ENCODE measurements around the gene RAB13. TPM values are rescaled to one million over a fixed set of nuclear protein-coding genes. Genes with fewer than 3 reads are reported as not detected.

The RAB13 gene
- total and polyA plus RNA-seq, 2 of the 8 experiments (the other 6 are each of a cell fraction or from before 2014, with no cell fraction given): 70.5 to 157 TPM

- no peak; the same call in 1 of the 2 replicates for TF ChIP-seq TBP (IDR thresholded peaks at IDR 0.05; ENCODE audit: low read depth, low read length)
- TF ChIP-seq GABPA (IDR thresholded peaks at IDR 0.05; ENCODE audit: borderline replicate concordance, insufficient read depth, low read length): no peak
- TF ChIP-seq TEAD4 (IDR thresholded peaks at IDR 0.05; ENCODE audit: low read depth, low read length): no peak
- TF ChIP-seq GTF2F1 (IDR thresholded peaks at IDR 0.05; ENCODE audit: borderline replicate concordance, low read depth, low read length): no peak
- no peak for TF ChIP-seq CHD1 (IDR thresholded peaks at IDR 0.05; ENCODE audit: low read depth, low read length)
- TF ChIP-seq POU5F1 (IDR thresholded peaks at IDR 0.05; ENCODE audit: low read depth, low read length): no peak
- peak in 1 of 2 experiments; percentile 53 for TF ChIP-seq POLR2A (IDR thresholded peaks at IDR 0.05; ENCODE audit: control extremely low read depth in 1 of 2, low read depth in 2 of 2, low read length in 2 of 2)
- no peak; the same call in 1 of the 2 replicates for TF ChIP-seq RBBP5 (IDR thresholded peaks at IDR 0.05; ENCODE audit: borderline replicate concordance, low read depth, low read length)
- TF ChIP-seq, protein P1, sequence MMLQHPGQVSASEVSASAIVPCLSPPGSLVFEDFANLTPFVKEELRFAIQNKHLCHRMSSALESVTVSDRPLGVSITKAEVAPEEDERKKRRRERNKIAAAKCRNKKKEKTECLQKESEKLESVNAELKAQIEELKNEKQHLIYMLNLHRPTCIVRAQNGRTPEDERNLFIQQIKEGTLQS (IDR thresholded peaks at IDR 0.05; ENCODE audit: insufficient read depth, low read depth, low read length): no peak
- no peak for TF ChIP-seq CEBPB (IDR thresholded peaks at IDR 0.05; ENCODE audit: low read depth, low read length)
- no peak for TF ChIP-seq CTBP2 (IDR thresholded peaks at IDR 0.05; ENCODE audit: borderline replicate concordance, insufficient read depth, insufficient read length, low read length)
- no peak for TF ChIP-seq SP1 (IDR thresholded peaks at IDR 0.05; ENCODE audit: low read depth, low read length)
- TF ChIP-seq, protein P2, sequence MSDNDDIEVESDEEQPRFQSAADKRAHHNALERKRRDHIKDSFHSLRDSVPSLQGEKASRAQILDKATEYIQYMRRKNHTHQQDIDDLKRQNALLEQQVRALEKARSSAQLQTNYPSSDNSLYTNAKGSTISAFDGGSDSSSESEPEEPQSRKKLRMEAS (IDR thresholded peaks at IDR 0.05): no peak
- no peak for TF ChIP-seq SUZ12 (IDR thresholded peaks at IDR 0.05; ENCODE audit: low read length)
- no peak for TF ChIP-seq SIX5 (IDR thresholded peaks at IDR 0.05; ENCODE audit: low read depth, low read length)
- TF ChIP-seq ZNF274 (IDR thresholded peaks at IDR 0.05; ENCODE audit: borderline replicate concordance, extremely low read depth, low read length): no peak
- no peak for TF ChIP-seq HDAC2 (IDR thresholded peaks at IDR 0.05; ENCODE audit: borderline replicate concordance in 1 of 2, low read depth in 2 of 2, low read length in 2 of 2)
- TF ChIP-seq EP300 (IDR thresholded peaks at IDR 0.05; ENCODE audit: borderline replicate concordance in 1 of 2, low read depth in 2 of 2, low read length in 2 of 2): no peak
- no peak for TF ChIP-seq BACH1 (IDR thresholded peaks at IDR 0.05; ENCODE audit: low read length)
- TF ChIP-seq NANOG (IDR thresholded peaks at IDR 0.05; ENCODE audit: insufficient read depth, low read depth, low read length, poor library complexity, severe bottlenecking): no peak
- TF ChIP-seq SP2 (IDR thresholded peaks at IDR 0.05; ENCODE audit: low read length): no peak
Measured at GRCh38 chr1:153985941-153986761, at the start of gene RAB13 (continued).

All from H1 (cell line).